GM18520 (cell line): ENCODE measurements around the gene CNIH3.

Source experiments
- ATAC-seq: cut with Tn5 transposase; IDR thresholded peaks from one replicate; pipeline ENCODE4 v1.9.1; 2021; ENCODE audit not compliant: unreplicated experiment

Gene CNIH3

GRCh38 chr1:224767676-224768075 lies 151.6 kb downstream of the CNIH3 start:
- ATAC-seq = no peak

- ATAC-seq = no peak
Observed at GRCh38 chr1:224768971-224769370, 152.9 kb downstream of the CNIH3 start.

GRCh38 chr1:224769452-224770335 lies 153.6 kb downstream of the CNIH3 start:
- no peak for ATAC-seq

- no peak for ATAC-seq
Observed at GRCh38 chr1:224770336-224770693, 154.2 kb downstream of the CNIH3 start.

- ATAC-seq = no peak
Observed at GRCh38 chr1:224773646-224774045, 157.5 kb downstream of the CNIH3 start.

- ATAC-seq = no peak
Observed at GRCh38 chr1:224774378-224774777, 158.3 kb downstream of the CNIH3 start.

- no peak for ATAC-seq
Observed at GRCh38 chr1:224777180-224777579, 161.1 kb downstream of the CNIH3 start.

GRCh38 chr1:224779536-224779935 lies 163.4 kb downstream of the CNIH3 start:
- ATAC-seq = no peak

- no peak for ATAC-seq
Observed at GRCh38 chr1:224780736-224781135, 164.6 kb downstream of the CNIH3 start.

- ATAC-seq = no peak
Observed at GRCh38 chr1:224781800-224782199, 165.7 kb downstream of the CNIH3 start.

- ATAC-seq = no peak
Observed at GRCh38 chr1:224782281-224783000, 166.3 kb downstream of the CNIH3 start.

GRCh38 chr1:224783006-224783651 lies 167.0 kb downstream of the CNIH3 start:
- ATAC-seq = no peak

- no peak for ATAC-seq
Observed at GRCh38 chr1:224784265-224785039, 168.3 kb downstream of the CNIH3 start.

- no peak for ATAC-seq
Observed at GRCh38 chr1:224785040-224785328, 168.9 kb downstream of the CNIH3 start.

GRCh38 chr1:224785622-224786021 lies 169.5 kb downstream of the CNIH3 start:
- no peak for ATAC-seq

- ATAC-seq = no peak
Observed at GRCh38 chr1:224786533-224787250, 170.6 kb downstream of the CNIH3 start.

GRCh38 chr1:224789311-224789710 lies 173.2 kb downstream of the CNIH3 start:
- no peak for ATAC-seq
